ENCODE results near the gene LIPA.

GRCh38 chr10:89238956-89239644 lies 12.5 kb downstream of the LIPA start:
- TF ChIP-seq CTCF (IDR thresholded peaks at IDR 0.05) (no peak), POLR2A (IDR thresholded peaks at IDR 0.05) (no peak), EP300 (IDR thresholded peaks at IDR 0.05) (no peak)
